GM19240 (cell line): Measurements from ENCODE around the gene RNF151.
A peak's percentile ranks its signal among the peaks of the same experiment; 100 is the strongest.

Experiments
- DNase-seq: peaks from one replicate; pipeline ENCODE4 v3.0.0; 2011; ENCODE audit warnings: low spot score; ENCODE audit not compliant: insufficient read length

RNF151 gene

DNA sequence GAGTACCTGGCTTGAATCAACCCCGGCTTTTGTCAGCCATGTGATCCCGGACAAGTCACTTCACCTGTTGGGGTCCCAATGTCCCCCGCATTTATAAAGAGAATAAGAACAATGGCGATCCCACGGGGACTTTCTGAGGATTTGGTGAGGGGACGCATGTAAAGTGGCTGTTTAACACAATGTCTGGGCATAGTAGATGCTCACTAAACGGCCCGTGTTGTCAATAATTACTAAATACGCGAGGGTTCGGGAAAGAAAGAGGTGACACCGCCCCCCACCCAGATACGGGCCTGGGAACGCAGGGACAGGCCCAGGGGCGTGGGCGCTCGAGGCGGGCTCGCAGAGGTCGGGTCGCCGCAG lies 24.9 kb downstream of the RNF151 start:
- no peak for DNase-seq

- peak; percentile 95 for DNase-seq
These were observed 25.5 kb downstream of the RNF151 start for GRCh38 chr16:1991948-1992703.

DNA sequence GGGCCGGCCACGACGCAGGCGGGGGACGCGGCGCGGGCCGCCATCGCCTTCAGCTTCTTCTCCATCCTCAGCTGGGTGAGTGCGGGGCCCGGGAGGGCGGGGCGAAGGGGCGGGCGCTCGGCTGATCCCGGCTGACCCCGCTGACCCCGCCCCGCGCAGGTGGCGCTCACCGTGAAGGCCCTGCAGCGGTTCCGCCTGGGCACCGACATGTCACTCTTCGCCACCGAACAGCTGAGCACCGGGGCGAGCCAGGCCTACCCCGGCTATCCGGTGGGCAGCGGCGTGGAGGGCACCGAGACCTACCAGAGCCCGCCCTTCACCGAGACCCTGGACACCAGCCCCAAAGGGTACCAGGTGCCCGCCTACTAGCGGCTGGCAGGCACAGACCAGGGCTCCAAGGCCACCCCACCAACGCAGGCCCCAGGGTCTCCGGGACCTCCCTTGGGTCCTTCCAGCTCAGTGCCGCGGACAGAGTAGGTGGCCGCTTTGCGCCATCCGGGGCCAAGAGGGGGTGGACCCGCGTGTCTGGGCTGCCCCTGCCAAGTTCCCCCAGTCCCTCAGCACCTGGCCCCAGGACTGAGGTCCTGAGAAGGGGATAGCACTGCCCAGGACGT lies 26.2 kb downstream of the RNF151 start:
- DNase-seq: no peak

DNA sequence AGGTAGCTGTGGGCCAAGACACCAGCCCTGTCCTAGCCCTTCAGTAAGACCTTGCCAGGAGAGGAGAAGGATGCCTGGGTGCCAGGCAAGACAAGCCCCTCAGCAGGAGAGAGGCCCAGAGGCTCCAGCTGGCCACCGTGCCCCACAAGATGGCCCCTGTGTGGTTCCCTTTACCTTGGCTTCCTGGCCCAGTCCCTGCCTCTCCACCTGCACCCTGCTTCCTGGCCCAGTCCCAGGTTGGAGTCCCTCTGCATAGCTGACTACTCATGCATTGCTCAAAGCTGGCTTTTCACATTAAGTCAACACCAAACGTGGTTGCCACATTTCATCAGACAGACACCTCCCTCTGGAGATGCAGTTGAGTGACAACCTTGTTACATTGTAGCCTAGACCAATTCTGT lies 27.1 kb downstream of the RNF151 start:
- DNase-seq: no peak

- DNase-seq: no peak
These were observed 31.1 kb downstream of the RNF151 start for GRCh38 chr16:1997494-1998359.

GRCh38 chr16:1998360-1998835 lies 31.7 kb downstream of the RNF151 start:
- no peak for DNase-seq

- DNase-seq: no peak
These were observed 32.5 kb downstream of the RNF151 start for GRCh38 chr16:1998852-1999801.

DNA sequence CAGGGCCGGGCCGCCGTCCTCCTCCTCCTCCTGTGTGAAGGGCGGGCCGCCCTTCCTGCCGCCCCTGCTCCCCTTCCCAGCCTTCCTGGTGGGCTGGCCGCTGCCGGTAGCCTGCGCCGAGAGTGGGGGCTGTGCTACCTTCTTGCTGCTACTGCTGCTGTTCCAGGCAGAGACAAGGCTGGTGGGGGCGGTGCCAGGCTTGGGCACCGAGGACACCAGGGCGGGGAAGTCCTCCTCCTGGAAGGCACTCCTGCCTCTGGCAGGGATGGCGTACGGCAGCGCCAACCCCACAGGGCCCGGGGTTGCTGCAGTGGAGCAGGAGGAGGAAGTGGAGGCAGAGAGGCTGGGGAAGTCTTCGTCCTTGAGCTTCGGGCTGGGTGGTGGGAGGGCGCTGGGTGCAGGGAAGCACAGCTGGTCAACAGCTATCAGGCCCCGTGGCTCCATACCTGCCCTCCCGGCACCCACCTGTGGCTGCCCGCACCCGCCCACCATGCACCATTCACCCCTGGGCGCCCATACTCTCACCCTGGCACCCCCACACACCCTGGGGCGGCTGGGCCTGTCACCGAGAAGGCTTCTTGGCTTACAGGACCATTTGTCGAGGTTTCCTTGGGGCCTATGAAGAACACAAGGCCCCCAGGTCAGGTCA lies 33.3 kb downstream of the RNF151 start:
- DNase-seq: no peak

GRCh38 chr16:2001035-2001434 lies 34.4 kb downstream of the RNF151 start:
- DNase-seq: no peak

DNA sequence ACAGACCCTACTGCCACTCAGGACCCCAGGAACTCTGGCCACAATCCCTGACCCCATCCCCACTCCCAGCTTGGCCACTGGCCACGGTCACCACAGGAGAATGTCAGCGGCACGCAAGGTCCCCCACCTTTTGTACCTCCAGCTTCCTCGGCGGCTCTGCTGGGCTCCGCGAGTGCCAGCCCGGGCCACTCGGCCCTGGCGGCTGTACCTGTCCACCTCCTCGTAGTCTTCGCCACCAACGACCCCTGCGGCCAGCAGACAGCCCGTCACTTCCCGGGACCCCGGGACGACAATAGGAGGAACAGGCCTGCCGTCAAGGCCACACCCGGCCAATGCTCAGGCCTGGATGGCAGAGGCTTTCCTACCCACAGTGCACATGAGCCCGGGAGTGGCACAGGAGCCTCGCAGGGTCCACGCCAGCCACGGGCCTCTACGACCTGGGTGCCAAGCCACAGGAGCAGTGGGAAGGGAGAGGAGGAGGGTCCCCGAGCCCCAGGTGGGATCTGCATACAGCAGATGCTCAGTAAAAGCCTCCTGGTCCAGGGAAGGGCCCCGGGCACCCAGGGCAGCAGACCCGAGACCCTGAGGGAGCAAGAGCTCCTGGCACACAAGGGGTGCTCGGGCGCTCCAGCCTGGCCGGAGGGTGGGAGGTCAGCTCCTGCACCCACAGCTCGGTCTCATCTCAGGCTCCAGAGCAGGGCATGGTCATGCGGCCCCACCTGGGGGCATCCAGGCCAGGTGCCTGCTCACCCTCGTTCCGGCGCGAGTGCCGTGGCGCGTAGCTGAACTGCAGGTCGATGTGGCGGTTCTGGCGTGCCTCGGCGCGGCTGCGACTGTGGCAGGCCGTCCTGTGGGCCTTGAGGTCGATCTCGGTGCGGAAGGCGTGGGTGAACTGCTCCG lies 35.0 kb downstream of the RNF151 start:
- DNase-seq: no peak

DNA sequence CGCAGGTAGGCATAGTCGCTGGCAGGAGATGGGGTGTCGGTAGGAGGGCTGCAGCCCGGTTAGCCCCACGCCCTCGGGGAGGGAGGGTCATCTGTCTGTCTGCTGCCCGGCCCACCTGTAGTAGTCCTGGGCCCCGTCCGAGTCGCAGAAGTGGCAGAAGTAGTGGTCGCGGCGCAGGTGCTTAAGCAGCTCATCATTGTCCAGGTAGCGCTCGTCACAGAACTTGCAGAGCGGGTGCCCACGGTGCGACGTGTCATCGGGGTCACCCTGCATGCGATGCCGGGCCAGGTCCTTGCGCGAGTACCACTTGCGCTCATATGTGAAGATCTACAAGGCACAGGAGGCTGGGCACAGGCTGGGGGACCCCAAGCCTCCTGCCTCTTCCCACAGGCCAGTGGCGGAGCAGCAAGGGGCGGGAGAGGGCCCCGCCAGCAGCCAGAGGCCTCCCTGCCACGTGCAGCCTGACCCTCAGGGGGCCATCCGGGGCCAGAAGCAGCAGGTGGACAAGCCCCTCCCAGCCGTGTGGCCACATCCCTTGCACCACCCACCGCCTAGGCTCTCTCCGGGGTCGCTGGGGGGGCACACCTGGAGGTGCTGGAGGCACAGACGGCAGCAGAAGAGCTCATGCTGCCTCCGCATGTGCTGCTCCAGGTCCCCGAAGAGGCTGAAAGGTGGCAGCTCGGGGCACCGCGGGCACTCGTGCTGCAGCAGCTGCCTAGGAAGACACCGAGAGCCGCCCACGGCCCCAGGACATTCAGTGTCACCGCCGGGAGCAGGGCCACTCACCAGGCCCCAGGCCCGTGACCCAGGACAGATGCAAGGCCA lies 36.0 kb downstream of the RNF151 start:
- no peak for DNase-seq

GRCh38 chr16:2003231-2003826 lies 36.7 kb downstream of the RNF151 start:
- no peak for DNase-seq

- DNase-seq: peak; percentile 97
These were observed 37.4 kb downstream of the RNF151 start for GRCh38 chr16:2003827-2004641.

DNA sequence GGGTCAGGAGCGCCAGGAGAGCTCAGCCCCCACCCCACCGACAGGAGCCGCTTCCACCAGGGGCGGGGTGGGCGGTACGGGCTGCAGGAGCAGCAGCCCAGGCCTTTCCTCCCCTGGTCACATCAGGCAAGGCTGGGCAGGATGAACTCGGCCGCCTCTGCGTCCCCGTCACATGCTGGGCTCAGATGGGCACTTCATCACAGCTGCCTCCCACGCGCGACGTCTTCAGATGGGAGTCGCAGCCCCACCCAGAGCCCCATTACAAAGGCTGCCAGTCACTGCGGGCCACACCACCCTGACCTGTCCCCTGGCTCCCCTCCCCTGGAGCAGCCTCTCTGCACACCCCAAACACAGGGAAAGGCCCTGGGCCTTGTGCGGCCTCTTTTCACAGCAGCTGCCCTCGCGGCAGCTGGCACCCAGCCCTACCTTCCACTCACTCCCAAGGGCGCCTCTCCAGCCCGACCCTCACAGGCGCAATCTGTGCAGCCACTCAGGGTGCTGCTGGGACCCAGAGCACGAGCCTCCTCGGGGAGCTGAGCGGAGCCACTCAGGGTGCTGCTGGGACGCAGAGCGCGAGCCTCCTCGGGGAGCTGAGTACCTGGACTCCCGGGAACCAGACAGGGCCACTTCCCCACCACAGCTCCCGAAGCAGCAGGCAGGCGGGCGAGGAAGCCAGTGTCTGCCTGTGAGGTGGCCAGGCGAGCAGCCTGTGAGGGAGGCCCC lies 38.3 kb downstream of the RNF151 start:
- no peak for DNase-seq

DNA sequence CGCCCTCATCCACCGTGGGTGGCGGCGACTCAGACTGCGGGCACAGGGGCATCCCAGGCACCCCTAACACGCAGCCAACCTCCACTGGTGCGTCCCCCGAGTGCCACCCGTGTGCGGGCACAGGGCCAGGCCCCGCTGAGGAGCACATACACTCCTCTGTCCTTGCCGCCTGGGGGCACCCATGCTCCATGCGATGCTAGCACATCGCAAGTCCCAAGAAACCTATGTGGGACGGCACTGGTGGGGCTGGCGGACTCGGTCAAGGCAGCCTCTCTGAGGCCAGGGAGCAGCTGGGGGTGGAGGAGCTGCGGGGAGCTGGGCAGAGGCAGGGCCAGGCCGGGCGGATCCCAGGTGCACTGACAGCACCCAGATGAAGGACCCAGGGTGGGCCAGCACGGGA lies 39.0 kb downstream of the RNF151 start:
- no peak for DNase-seq

DNA sequence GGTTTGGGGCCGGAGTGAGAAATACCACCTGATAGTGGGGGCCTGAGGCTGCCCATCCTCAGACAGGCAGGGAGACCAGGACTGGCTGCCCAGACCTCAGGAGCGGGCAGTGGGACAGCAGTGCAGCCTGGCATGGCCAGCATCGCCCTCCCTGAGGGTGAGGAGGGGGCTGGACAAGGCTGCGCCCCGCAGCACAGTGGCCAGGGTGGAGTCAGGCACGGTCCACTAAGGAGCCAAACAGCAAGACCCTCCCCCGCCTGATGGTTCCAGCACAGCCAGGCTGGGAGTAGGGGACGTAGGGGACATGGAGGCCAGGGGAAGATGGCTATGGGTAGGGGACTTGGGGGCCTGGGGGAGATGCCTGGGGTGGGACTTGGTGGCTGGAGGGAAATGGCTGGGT lies 39.7 kb downstream of the RNF151 start:
- DNase-seq: no peak
